Body of pancreas (tissue), 4 donors: ENCODE data around the gene MKS1.

Experiments used
- CTCF ChIP-seq, 7 experiments: fragments of 450-650 bp in 4 of 7; fragments of 200-600 bp in 3 of 7; sonication (generic) in 3 of 7; IDR thresholded peaks; one replicate each; pipeline ENCODE4 v1.5.1; 2016 to 2019; ENCODE audit warnings: antibody characterized with exemption in 7 of 7
- POLR2A ChIP-seq, 3 donors: fragments of 450-650 bp; IDR thresholded peaks; one replicate each; pipeline ENCODE4 v1.6.1; 2016; ENCODE audit warnings: antibody characterized with exemption in 3 of 3, mild to moderate bottlenecking in 2 of 3

- TF ChIP-seq POLR2A (IDR thresholded peaks at IDR 0.05), result peak; percentile 57 to 83 (median 78)
- TF ChIP-seq CTCF (IDR thresholded peaks at IDR 0.05), result peak; percentile 49 to 89 (median 74)
Observed at GRCh38 chr17:58219007-58219788, at the start of gene MKS1.
